Neutrophil (primary cell): Measurements from ENCODE around the gene ZNF385D.
"Not testable (repeated sequence)": the region's sequence is repeated elsewhere in the genome, so short reads cannot be mapped to it uniquely, and the experiment has no call there.

Experiments
- H3K27ac ChIP-seq: fragments of 200-600 bp; sonication (generic); 2 replicates; pipeline ENCODE4 v1.5.1; 2016; ENCODE audit warnings: mild to moderate bottlenecking, moderate library complexity
- H3K27me3 ChIP-seq: fragments of 200-600 bp; sonication (generic); 2 replicates; pipeline ENCODE4 v1.6.0; 2016; ENCODE audit warnings: mild to moderate bottlenecking
- H3K36me3 ChIP-seq: fragments of 200-600 bp; sonication (generic); 2 replicates; pipeline ENCODE4 v1.5.1; 2017
- H3K4me1 ChIP-seq, 2 experiments: fragments of 200-600 bp in 1 of 2; sonication (generic) in 1 of 2; 1 replicate in 1 of 2; 2 replicates in 1 of 2; pipeline versions ENCODE4 v1.5.1 to v1.6.1; 2013 to 2016; ENCODE audit warnings: low read depth in 1 of 2, low read length in 1 of 2, mild to moderate bottlenecking in 1 of 2, moderate library complexity in 1 of 2; ENCODE audit not compliant: control insufficient read depth in 1 of 2, insufficient read depth in 1 of 2
- H3K4me3 ChIP-seq, 2 experiments: fragments of 200-600 bp in 1 of 2; sonication (generic) in 1 of 2; 1 replicate in 1 of 2; 2 replicates in 1 of 2; pipeline ENCODE4 v1.5.1; 2013 to 2016; ENCODE audit warnings: low read depth in 1 of 2, low read length in 1 of 2, mild to moderate bottlenecking in 1 of 2, moderate library complexity in 1 of 2
- H3K9me3 ChIP-seq: fragments of 200-600 bp; sonication (generic); 2 replicates; pipeline ENCODE4 v1.5.1; 2016
- TF ChIP-seq, protein P1 (sequence below): fragments of 200-600 bp; sonication (generic); IDR thresholded peaks from 2 replicates; pipeline ENCODE4 v1.5.1; 2016; ENCODE audit warnings: antibody characterized with exemption

Gene ZNF385D

DNA sequence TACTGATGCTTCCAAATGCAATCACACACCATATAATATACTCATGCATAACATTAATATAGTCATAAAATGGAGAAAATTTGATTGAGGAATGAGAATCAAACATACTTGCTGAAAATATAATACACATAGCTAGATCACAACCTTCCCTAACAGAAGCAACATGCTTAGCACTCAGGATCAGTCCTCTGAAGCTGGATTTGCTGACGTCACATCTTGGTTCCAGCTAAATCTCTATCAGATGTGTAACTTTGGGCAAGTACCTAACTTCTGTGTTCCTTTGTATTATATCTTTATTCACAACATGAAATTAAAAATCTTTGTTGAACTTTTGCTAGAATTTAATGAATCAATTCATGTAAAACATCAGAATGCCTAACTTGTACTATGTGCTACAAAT, 263.5 kb downstream of the ZNF385D start:
- H3K9me3 ChIP-seq = no peaks in the 10 kb centered on the region
- H3K4me1 ChIP-seq = no peaks in the 10 kb centered on the region
- TF ChIP-seq, protein P1, sequence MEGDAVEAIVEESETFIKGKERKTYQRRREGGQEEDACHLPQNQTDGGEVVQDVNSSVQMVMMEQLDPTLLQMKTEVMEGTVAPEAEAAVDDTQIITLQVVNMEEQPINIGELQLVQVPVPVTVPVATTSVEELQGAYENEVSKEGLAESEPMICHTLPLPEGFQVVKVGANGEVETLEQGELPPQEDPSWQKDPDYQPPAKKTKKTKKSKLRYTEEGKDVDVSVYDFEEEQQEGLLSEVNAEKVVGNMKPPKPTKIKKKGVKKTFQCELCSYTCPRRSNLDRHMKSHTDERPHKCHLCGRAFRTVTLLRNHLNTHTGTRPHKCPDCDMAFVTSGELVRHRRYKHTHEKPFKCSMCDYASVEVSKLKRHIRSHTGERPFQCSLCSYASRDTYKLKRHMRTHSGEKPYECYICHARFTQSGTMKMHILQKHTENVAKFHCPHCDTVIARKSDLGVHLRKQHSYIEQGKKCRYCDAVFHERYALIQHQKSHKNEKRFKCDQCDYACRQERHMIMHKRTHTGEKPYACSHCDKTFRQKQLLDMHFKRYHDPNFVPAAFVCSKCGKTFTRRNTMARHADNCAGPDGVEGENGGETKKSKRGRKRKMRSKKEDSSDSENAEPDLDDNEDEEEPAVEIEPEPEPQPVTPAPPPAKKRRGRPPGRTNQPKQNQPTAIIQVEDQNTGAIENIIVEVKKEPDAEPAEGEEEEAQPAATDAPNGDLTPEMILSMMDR = no peak
- H3K36me3 ChIP-seq = no peaks in the 10 kb centered on the region
- H3K4me3 ChIP-seq = no peak overlapping the region
- H3K27ac ChIP-seq = no peak overlapping the region
- no peaks in the 10 kb centered on the region for H3K27me3 ChIP-seq

DNA sequence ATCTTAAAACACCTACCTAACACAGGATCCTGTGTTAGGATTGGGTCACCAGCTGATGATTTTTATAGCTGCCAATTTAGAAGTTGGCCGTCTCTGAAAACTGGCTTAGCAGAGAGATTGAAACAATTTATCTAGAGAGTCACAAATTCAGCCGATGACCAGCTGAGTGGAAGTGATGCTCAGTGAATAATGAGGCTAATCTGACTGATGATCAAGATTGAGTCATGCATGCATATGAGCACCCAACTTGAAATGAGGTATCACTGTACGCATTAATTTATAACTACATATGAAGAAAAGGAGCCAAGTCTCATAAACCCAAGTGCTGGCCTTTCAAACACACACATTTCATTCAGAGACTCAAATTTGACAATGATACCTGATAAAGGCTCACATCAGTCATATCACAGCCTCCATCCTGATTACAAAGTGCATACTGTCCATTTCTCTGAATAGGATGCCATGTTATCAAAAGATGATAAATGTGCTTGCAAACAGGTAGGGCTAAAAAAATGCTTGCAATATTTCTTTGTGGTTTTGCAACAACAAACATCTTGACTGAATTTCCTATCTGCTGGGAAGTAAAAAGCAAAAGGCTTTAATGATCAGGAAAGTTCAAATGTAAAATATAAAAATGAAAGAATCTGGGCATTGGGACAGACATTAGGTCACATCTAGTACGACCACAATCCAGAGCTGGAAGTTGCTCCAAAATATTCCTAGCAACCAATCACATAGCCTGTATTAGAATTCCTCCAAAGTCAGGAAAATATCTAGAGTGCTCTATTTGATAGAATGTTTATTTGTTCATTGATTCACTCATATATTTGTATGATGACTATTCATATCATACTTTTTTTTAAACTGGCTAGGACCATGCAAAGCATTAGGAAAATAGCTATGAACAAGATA, 264.7 kb downstream of the ZNF385D start:
- not testable (repeated sequence) for H3K36me3 ChIP-seq, H3K27me3 ChIP-seq, H3K4me1 ChIP-seq, H3K9me3 ChIP-seq, H3K4me3 ChIP-seq, H3K27ac ChIP-seq

DNA sequence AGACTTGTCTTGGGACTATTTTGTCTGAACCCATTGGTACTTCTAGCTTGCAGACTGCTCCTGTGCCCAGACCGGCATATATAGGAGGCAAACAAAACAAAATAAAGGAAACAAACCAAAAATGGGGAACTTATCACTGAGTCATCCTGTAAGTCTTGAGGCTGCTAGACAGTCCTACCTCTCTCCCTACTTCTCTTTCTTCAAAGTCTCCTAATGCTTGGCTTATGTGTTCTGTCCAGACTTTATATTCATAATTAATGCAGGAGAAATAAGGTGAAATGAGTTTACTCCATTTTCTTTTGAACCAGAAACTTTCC, 266.2 kb downstream of the ZNF385D start:
- TF ChIP-seq, protein P1 = no peak
- H3K4me3 ChIP-seq = no peak overlapping the region
- H3K4me1 ChIP-seq = no peaks in the 10 kb centered on the region
- H3K36me3 ChIP-seq = no peaks in the 10 kb centered on the region
- H3K9me3 ChIP-seq = no peaks in the 10 kb centered on the region
- H3K27ac ChIP-seq = no peak overlapping the region
- H3K27me3 ChIP-seq = no peaks in the 10 kb centered on the region

DNA sequence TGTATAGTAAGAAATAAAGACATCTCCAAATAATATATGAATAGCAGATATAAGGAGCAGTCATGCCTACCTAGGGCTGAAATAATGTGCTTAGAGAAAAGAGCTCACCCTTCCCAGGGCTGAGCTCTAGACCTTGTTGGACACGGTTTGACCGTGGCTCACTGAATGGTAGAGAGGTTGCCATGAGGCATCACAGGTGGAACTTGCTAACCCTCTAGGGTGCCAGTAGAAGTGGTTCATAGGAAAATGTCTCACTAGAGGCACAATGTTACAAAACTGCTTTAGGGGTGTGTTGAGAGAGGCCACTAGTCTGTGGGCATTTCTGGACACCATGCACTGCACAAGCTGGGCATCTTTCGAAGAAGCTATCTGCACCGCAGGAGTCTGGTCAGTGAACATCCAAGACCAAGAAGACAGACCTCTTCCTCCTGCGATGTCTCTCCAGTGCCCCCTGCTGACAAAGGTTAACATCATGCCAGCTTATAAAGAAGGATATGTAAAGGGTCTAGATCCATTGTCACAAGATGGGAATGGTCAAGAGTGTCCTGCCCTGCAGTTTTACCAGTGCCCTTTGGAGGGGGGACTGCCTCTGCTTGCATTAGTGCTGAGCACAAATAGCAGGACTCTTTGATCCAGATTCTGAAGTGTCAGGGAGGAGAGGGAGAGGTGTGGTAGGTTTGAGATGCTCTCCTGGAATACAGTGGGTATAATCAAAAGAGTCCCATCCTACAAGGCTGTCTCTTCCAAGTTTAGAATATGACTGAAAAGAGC, 266.8 kb downstream of the ZNF385D start:
- no peak overlapping the region for H3K27ac ChIP-seq
- H3K36me3 ChIP-seq = no peaks in the 10 kb centered on the region
- no peaks in the 10 kb centered on the region for H3K4me1 ChIP-seq
- H3K9me3 ChIP-seq = no peaks in the 10 kb centered on the region
- TF ChIP-seq, protein P1 = no peak
- H3K27me3 ChIP-seq = no peaks in the 10 kb centered on the region
- H3K4me3 ChIP-seq = no peak overlapping the region

DNA sequence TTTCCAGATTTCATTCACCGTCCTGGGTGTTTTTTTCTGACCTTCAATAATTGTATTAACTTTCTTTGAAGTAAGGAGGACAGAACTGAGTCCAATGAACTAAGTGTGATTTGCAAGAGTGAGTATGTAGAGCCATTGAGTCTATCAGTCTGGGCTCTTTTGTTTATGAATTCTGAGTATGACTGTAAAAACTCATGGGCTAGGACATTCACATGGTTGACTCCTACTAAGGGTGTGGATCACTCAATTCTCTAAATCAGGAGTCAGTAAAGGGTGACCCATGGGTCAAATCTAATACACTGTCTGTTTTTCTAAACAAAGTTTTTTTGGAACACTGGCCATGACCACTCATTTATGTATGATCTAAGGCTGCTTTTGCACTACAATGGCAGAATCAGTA, 269.0 kb downstream of the ZNF385D start:
- no peaks in the 10 kb centered on the region for H3K36me3 ChIP-seq
- H3K27ac ChIP-seq = no peak overlapping the region
- no peaks in the 10 kb centered on the region for H3K27me3 ChIP-seq

More for the DNA sequence above, 269.0 kb downstream of the ZNF385D start:
- TF ChIP-seq, protein P1 = no peak
- Histone ChIP-seq H3K4me3 (no peak overlapping the region), H3K4me1 (no peaks in the 10 kb centered on the region), H3K9me3 (no peaks in the 10 kb centered on the region)
